Endothelial cell of umbilical vein (primary cell): ENCODE measurements around the gene POP7. TPM values are rescaled to one million over a fixed set of nuclear protein-coding genes. Genes with fewer than 3 reads are reported as not detected.

Experiments
- BruUV-seq: library from RNA; stranded (reverse); fragments of 400-500 nt; replicated peaks from 2 replicates; lab custom pipeline; 2021; lab: Mats Ljungman, UMichigan
- CTCF ChIA-PET: fragments of 300-600, 350-600 bp; sonication (Branson Sonifier 250); formaldehyde crosslinking; loops from one replicate; lab custom pipeline; 2021; ENCODE audit warnings: antibody characterized with exemption, inconsistent platforms; lab: Charles Lee
- POLR2A ChIA-PET: fragments of 300-600, 350-600 bp; sonication (Branson Sonifier 250); formaldehyde crosslinking; loops from one replicate; lab custom pipeline; 2021; ENCODE audit warnings: antibody characterized with exemption, inconsistent platforms; lab: Charles Lee
- DNase-seq: peaks from one replicate; pipeline ENCODE4 v3.0.0-alpha.2; 2011; ENCODE audit warnings: low read depth, low spot score
- FAIRE-seq: peaks from 2 replicates; lab custom pipeline; 2011; peaks lifted over from hg19 to GRCh38; lab: Jason Lieb, UNC
- H2AFZ ChIP-seq: 2 replicates; pipeline ENCODE4 v1.6.0; 2012; ENCODE audit warnings: low read depth, low read length, control low read depth, inconsistent platforms
- H3K27ac ChIP-seq: 2 replicates; pipeline ENCODE4 v1.5.1; 2011; ENCODE audit warnings: low read depth, mild to moderate bottlenecking, control low read depth, low read length, moderate library complexity; ENCODE audit not compliant: insufficient read depth
- H3K27me3 ChIP-seq, 2 experiments: 2 replicates each; pipeline versions ENCODE4 v1.6.0 to v1.6.1; 2011; ENCODE audit warnings: low read length in 2 of 2, mixed read lengths in 1 of 2; ENCODE audit not compliant: control insufficient read depth in 2 of 2, insufficient read depth in 2 of 2
- H3K36me3 ChIP-seq, 2 experiments: 2 replicates in 1 of 2; 3 replicates in 1 of 2; pipeline ENCODE4 v1.5.1; 2011; ENCODE audit warnings: low read length in 2 of 2, mild to moderate bottlenecking in 1 of 2, moderate library complexity in 1 of 2; ENCODE audit not compliant: control insufficient read depth in 2 of 2, insufficient read depth in 2 of 2; ENCODE audit errors: extremely low read depth in 1 of 2
- H3K4me1 ChIP-seq: 3 replicates; pipeline ENCODE4 v1.5.1; 2011; ENCODE audit warnings: mild to moderate bottlenecking, low read length; ENCODE audit not compliant: control insufficient read depth, insufficient read depth; ENCODE audit errors: extremely low read depth
- H3K4me2 ChIP-seq: 2 replicates; pipeline ENCODE4 v1.6.1; 2011; ENCODE audit warnings: low read length, control low read depth, mixed read lengths; ENCODE audit not compliant: insufficient read depth
- H3K4me3 ChIP-seq, 3 experiments: fragments of 200-600 bp in 1 of 3; sonication (generic), shearing (Covaris generic) in 1 of 3; replicated peaks in 1 of 3; 2 replicates each; pipeline ENCODE4 v1.5.1; 2011 to 2016; ENCODE audit warnings: control low read depth in 3 of 3, low read length in 3 of 3, mild to moderate bottlenecking in 2 of 3, inconsistent platforms in 1 of 3, low read depth in 1 of 3, moderate library complexity in 1 of 3; ENCODE audit not compliant: insufficient read depth in 1 of 3
- H3K79me2 ChIP-seq: 2 replicates; pipeline ENCODE4 v1.6.0; 2012; ENCODE audit warnings: low read length, inconsistent platforms; ENCODE audit not compliant: control insufficient read depth, insufficient read depth
- H3K9ac ChIP-seq: replicated peaks from 2 replicates; pipeline ENCODE3; 2011; ENCODE audit warnings: low read length, control low read depth; ENCODE audit not compliant: insufficient read depth; ENCODE audit errors: extremely low read depth
- H3K9me1 ChIP-seq: replicated peaks from 3 replicates; pipeline ENCODE4 v1.6.0; 2011; ENCODE audit warnings: mild to moderate bottlenecking, low read length; ENCODE audit not compliant: control insufficient read depth, insufficient read depth; ENCODE audit errors: extremely low read depth
- H3K9me3 ChIP-seq: replicated peaks from 2 replicates; pipeline ENCODE4 v1.5.1; 2012; ENCODE audit warnings: low read length, inconsistent platforms; ENCODE audit not compliant: control insufficient read depth, insufficient read depth
- H4K20me1 ChIP-seq: replicated peaks from 2 replicates; pipeline ENCODE3; 2011; ENCODE audit warnings: mild to moderate bottlenecking, low read length; ENCODE audit not compliant: control insufficient read depth, insufficient read depth; ENCODE audit errors: extremely low read depth
- EZH2 ChIP-seq: IDR thresholded peaks from 2 replicates; pipeline ENCODE4 v1.6.1; 2012; ENCODE audit warnings: borderline replicate concordance, low read depth, mild to moderate bottlenecking, moderate library complexity, low read length, inconsistent platforms; ENCODE audit not compliant: severe bottlenecking
- FOS ChIP-seq: IDR thresholded peaks from 2 replicates; pipeline ENCODE4 v1.6.1; 2011; ENCODE audit warnings: mild to moderate bottlenecking, low read length, moderate library complexity, borderline replicate concordance; ENCODE audit not compliant: insufficient read depth
- GATA2 ChIP-seq: IDR thresholded peaks from 2 replicates; pipeline ENCODE4 v1.7.0; 2011; ENCODE audit warnings: low read depth, mild to moderate bottlenecking, moderate library complexity, mixed read lengths, low read length; ENCODE audit not compliant: insufficient read length, insufficient read depth
- JUN ChIP-seq: IDR thresholded peaks from 2 replicates; pipeline ENCODE4 v1.6.1; 2011; ENCODE audit warnings: borderline replicate concordance, low read depth; ENCODE audit not compliant: insufficient read length, insufficient read depth
- MYC ChIP-seq: IDR thresholded peaks from one replicate; pipeline ENCODE4 v1.6.1; 2011; ENCODE audit warnings: mild to moderate bottlenecking, low read depth, low read length
- POLR2A ChIP-seq: IDR thresholded peaks from 2 replicates; pipeline ENCODE4 v1.6.1; 2012; ENCODE audit warnings: low read depth, mild to moderate bottlenecking, control low read depth, low read length
- POLR2AphosphoS5 ChIP-seq: IDR thresholded peaks from 2 replicates; pipeline ENCODE4 v1.6.1; 2012; ENCODE audit warnings: low read depth, mild to moderate bottlenecking, control low read depth, low read length, moderate library complexity; ENCODE audit not compliant: insufficient read depth
- dilution Hi-C: fragments of 300-500 bp; cut with MboI; formaldehyde crosslinking; loops from one replicate; pipeline ENCODE4 v1.15.0; 2019; ENCODE audit warnings: low sequenced_read_pairs; ENCODE audit not compliant: extremely low pct_ligation_motif_present
- intact Hi-C: fragments of 100-400 bp; cut with micrococcal nuclease; formaldehyde crosslinking; loops from one replicate; pipeline ENCODE4 v1.10.0; 2022
- polyA plus RNA-seq, 4 experiments: library from polyadenylated mRNA; depleted of rRNA in 3 of 4; stranded (reverse) in 3 of 4; unstranded in 1 of 4; fragments of >200 nt; gene quantifications; 2 replicates each; pipeline versions ENCODE4 v1.2.1 to v1.2.3, GENCODE V29; 2011 to 2012; ENCODE audit warnings: missing spikeins in 1 of 4
- total RNA-seq: library from RNA; stranded (reverse); gene quantifications from 2 replicates; pipeline ENCODE4 v1.2.3, GENCODE V29; 2021
- TF ChIP-seq, protein P1 (sequence below): IDR thresholded peaks from 2 replicates; pipeline ENCODE4 v1.6.1; 2011; ENCODE audit not compliant: insufficient read depth, insufficient read length
- TF ChIP-seq, protein P2 (sequence below), 2 donors: IDR thresholded peaks; 1 replicate in 1 of 2; 2 replicates in 1 of 2; pipeline ENCODE4 v1.5.1; 2011; ENCODE audit warnings: low read length in 2 of 2, mild to moderate bottlenecking in 2 of 2, moderate library complexity in 2 of 2, control low read depth in 1 of 2, inconsistent platforms in 1 of 2, low read depth in 1 of 2; ENCODE audit not compliant: insufficient read depth in 1 of 2; ENCODE audit errors: extremely low read depth in 1 of 2

Gene POP7
- total and polyA plus RNA-seq, 2 donors (not counting 3 experiments of a cell fraction or from before 2014, with no cell fraction given) = 47.4 to 48.8 TPM

DNA sequence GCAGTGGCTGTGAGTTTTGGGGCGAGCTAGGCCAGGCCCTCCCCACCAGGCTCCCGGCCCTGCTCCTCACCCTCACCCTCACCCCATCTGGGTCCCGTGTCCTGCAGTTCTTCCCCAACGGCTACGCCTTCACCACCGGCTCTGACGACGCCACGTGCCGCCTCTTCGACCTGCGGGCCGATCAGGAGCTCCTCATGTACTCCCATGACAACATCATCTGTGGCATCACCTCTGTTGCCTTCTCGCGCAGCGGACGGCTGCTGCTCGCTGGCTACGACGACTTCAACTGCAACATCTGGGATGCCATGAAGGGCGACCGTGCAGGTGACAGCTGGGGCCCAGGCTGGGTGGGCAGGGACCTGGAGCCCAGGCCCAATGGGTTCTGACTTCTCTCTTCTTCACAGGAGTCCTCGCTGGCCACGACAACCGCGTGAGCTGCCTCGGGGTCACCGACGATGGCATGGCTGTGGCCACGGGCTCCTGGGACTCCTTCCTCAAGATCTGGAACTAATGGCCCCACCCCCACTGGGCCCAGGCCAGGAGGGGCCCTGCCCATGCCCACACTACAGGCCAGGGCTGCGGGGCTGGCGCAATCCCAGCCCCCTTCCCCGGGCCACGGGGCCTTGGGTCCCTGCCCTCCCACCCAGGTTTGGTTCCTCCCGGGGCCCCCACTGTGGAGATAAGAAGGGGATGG, 27.5 kb upstream of the POP7 start:
- Histone ChIP-seq H3K27ac (no peak overlapping the region), H3K9me3 (no peaks in the 10 kb centered on the region), H4K20me1 (no peaks in the 10 kb centered on the region), H3K9ac (no peak overlapping the region), H3K9me1 (no peaks in the 10 kb centered on the region), H3K27me3 (no peaks in the 10 kb centered on the region), H3K79me2 (peaks cover 28% of the 10 kb centered on the region), H2AFZ (no peak overlapping the region), H3K4me3 (no peak overlapping the region), H3K4me1 (peaks cover 4% of the 10 kb centered on the region), H3K4me2 (no peak overlapping the region), H3K36me3 (peaks cover 13 to 55% of the 10 kb centered on the region in 2 experiments)
- no peak for FAIRE-seq
- intact Hi-C loops = loop anchor here (5.0 kb wide), 1 partner anchor 211 kb away; no protein-coding TSS in a partner anchor
- ChIA-PET POLR2A (no interaction called here), CTCF (interaction anchor here (7.0 kb wide), 1 partner anchor 13 kb away, joined by 60 read pairs; no protein-coding TSS in a partner anchor)
- TSS peak; percentile 64 for BruUV-seq
- dilution Hi-C loops = no loop called here
- no peak for TF ChIP-seq JUN
- peak; percentile 14 for TF ChIP-seq POLR2AphosphoS5
- no peak for DNase-seq

DNA sequence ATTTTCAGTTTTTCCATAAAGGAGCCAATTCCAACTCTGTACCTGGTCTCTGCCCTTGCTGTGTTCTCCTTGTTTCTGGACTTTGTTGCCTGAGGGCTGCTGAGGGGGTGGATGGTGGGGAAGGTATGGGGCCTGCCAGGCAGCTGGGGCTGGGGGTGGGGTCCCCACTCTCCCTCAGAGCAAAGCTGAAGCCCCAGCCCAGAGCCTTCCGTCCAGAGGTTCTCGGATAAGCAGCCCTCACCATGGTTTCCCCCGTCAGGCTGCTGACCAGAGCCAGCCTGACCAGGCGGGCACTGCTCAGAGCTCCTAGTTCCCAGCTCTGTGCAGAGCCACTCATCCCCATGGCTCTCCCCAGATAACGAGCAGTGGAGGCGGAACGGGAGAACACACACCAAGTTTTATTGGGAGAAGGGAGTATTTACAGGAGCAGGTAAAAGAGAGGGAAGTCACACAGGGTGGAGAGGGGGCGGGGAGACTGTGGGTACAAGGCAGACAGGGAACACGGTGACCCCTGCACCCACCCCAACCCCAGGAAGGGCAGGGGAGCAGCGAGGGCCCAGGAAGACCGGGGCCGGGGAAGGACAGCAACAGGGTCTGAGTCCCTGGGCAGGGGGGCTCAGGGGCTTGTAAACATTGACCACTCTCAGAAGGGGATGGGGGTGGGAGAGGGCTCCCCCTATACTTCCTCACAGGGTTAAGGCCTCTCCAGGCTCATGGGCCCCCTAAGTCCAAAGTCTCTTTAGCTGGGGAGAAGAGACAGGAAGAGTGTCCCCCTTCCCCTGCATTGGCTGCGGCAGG, 26.6 kb upstream of the POP7 start:
- no peak overlapping the region for H3K27ac ChIP-seq
- H2AFZ ChIP-seq = no peak overlapping the region
- no peak overlapping the region for H3K4me3 ChIP-seq
- peaks cover 22% of the 10 kb centered on the region for H3K79me2 ChIP-seq
- TF ChIP-seq, protein P1, sequence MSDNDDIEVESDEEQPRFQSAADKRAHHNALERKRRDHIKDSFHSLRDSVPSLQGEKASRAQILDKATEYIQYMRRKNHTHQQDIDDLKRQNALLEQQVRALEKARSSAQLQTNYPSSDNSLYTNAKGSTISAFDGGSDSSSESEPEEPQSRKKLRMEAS = no peak
- TF ChIP-seq GATA2 (no peak), JUN (no peak), POLR2A (no peak), FOS (no peak), POLR2AphosphoS5 (no peak), MYC (no peak), EZH2 (no peak)
- TF ChIP-seq, protein P2, sequence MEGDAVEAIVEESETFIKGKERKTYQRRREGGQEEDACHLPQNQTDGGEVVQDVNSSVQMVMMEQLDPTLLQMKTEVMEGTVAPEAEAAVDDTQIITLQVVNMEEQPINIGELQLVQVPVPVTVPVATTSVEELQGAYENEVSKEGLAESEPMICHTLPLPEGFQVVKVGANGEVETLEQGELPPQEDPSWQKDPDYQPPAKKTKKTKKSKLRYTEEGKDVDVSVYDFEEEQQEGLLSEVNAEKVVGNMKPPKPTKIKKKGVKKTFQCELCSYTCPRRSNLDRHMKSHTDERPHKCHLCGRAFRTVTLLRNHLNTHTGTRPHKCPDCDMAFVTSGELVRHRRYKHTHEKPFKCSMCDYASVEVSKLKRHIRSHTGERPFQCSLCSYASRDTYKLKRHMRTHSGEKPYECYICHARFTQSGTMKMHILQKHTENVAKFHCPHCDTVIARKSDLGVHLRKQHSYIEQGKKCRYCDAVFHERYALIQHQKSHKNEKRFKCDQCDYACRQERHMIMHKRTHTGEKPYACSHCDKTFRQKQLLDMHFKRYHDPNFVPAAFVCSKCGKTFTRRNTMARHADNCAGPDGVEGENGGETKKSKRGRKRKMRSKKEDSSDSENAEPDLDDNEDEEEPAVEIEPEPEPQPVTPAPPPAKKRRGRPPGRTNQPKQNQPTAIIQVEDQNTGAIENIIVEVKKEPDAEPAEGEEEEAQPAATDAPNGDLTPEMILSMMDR (IDR thresholded peaks at IDR 0.05; ENCODE audit: extremely low read depth in 1 of 2, insufficient read depth in 1 of 2, low read depth in 1 of 2, low read length in 2 of 2) = no peak
- H4K20me1 ChIP-seq = no peaks in the 10 kb centered on the region
- H3K9ac ChIP-seq = no peak overlapping the region
- H3K4me1 ChIP-seq = peaks cover 4% of the 10 kb centered on the region
- POLR2A ChIA-PET = no interaction called here
- CTCF ChIA-PET = interaction anchor here (7.0 kb wide), 1 partner anchor 12 kb away, joined by 60 read pairs; no protein-coding TSS in a partner anchor
- H3K36me3 ChIP-seq = peaks cover 13 to 60% of the 10 kb centered on the region in 2 experiments
- no peak overlapping the region for H3K4me2 ChIP-seq
- H3K9me1 ChIP-seq = no peaks in the 10 kb centered on the region
- no peaks in the 10 kb centered on the region for H3K27me3 ChIP-seq
- DNase-seq = no peak
- no peak for FAIRE-seq
- intact Hi-C loops (loop anchor here (5.0 kb wide), 1 partner anchor 212 kb away; no protein-coding TSS in a partner anchor), dilution Hi-C loops (no loop called here)
- H3K9me3 ChIP-seq = no peaks in the 10 kb centered on the region
- BruUV-seq = TSS peak; percentile 29
